Mucosa of descending colon (tissue), 3 donors: ENCODE measurements around the gene S100PBP. TPM values are rescaled to one million over a fixed set of nuclear protein-coding genes. Genes with fewer than 3 reads are reported as not detected.
A peak's percentile ranks its signal among the peaks of the same experiment; 100 is the strongest.

Experiments used
- ATAC-seq: fragments of 200-7000 bp; cut with Tn5 transposase; one replicate; pipeline ENCODE4 v1.9.1; 2020; ENCODE audit warnings: mild to moderate bottlenecking, moderate library complexity
- DNase-seq, 3 donors: peaks; one replicate each; pipeline ENCODE4 v3.0.0-alpha.2; 2020
- H3K36me3 ChIP-seq: fragments of 200-600 bp; one replicate; pipeline ENCODE4 v1.8.0; 2021; ENCODE audit warnings: low read depth, mild to moderate bottlenecking
- H3K4me1 ChIP-seq: fragments of 200-600 bp; one replicate; pipeline ENCODE4 v1.8.0; 2021; ENCODE audit warnings: low read depth, mild to moderate bottlenecking
- H3K4me3 ChIP-seq: fragments of 200-600 bp; one replicate; pipeline ENCODE4 v1.8.0; 2021; ENCODE audit warnings: mild to moderate bottlenecking
- H3K9me3 ChIP-seq: fragments of 200-600 bp; one replicate; pipeline ENCODE4 v1.8.0; 2021; ENCODE audit warnings: mild to moderate bottlenecking
- CTCF ChIP-seq: fragments of 200-600 bp; IDR thresholded peaks from one replicate; pipeline ENCODE4 v1.8.0; 2022; ENCODE audit warnings: antibody characterized with exemption, mild to moderate bottlenecking
- intact Hi-C, 2 donors: fragments of 100-400 bp; cut with DNase I in 1 of 2; cut with micrococcal nuclease in 1 of 2; formaldehyde crosslinking; loops; one replicate each; pipeline versions ENCODE4 v1.11.0 to v1.11.1; 2022; cut with DNase I, micrococcal nuclease
- total RNA-seq, 3 donors: library from RNA; stranded (reverse); fragmentation: NEBNext Ultra II Directional in 2 of 3; extraction: Animal tissue kit (Norgen Biotek cat#: 25700) in 2 of 3; gene quantifications; one replicate each; pipeline versions ENCODE4 v1.2.1 to v1.2.4, GENCODE V29; 2021 to 2023
- donor health status: DM: no; HTN: no; CAD: no; lungs with moderate emphysema.
- donor health status: DM: no; HTN: no; CAD: no.
- donor health status: DM: no; HTN: yes; CAD: no.

Gene S100PBP
- total RNA-seq, 3 donors from 2014 or later = 23.7 to 38.8 (median 31.0) TPM

- Histone ChIP-seq H3K4me3 (no peak overlapping the region), H3K9me3 (no peaks in the 10 kb centered on the region), H3K36me3 (no peaks in the 10 kb centered on the region), H3K4me1 (peaks cover 5% of the 10 kb centered on the region)
- intact Hi-C loops = loop anchor here (5.0 kb wide), 2 partner anchors 54 to 59 kb away; no protein-coding TSS in a partner anchor
- ATAC-seq = no peak
- DNase-seq = peak in 1 of 3 donors; percentile 47
- no peak for TF ChIP-seq CTCF
Measured at GRCh38 chr1:32770741-32771548, 46.5 kb upstream of the S100PBP start.

- no peak for TF ChIP-seq CTCF
- Histone ChIP-seq H3K4me1 (peaks cover 4% of the 10 kb centered on the region), H3K36me3 (no peaks in the 10 kb centered on the region), H3K4me3 (no peak overlapping the region), H3K9me3 (no peaks in the 10 kb centered on the region)
- DNase-seq (peak in 1 of 3 donors; percentile 53), ATAC-seq (no peak)
- intact Hi-C loops = loop anchor here (5.0 kb wide), 2 partner anchors 54 to 59 kb away; no protein-coding TSS in a partner anchor
Measured at GRCh38 chr1:32771561-32772280, 45.7 kb upstream of the S100PBP start.

- H3K4me1 ChIP-seq = no peaks in the 10 kb centered on the region
- no peak for ATAC-seq
- no peak for DNase-seq
- intact Hi-C loops = loop anchor here (5.0 kb wide), 2 partner anchors 55 to 60 kb away; no protein-coding TSS in a partner anchor
- H3K36me3 ChIP-seq = no peaks in the 10 kb centered on the region
- H3K4me3 ChIP-seq = no peak overlapping the region
- no peaks in the 10 kb centered on the region for H3K9me3 ChIP-seq
- TF ChIP-seq CTCF = no peak
Measured at GRCh38 chr1:32772281-32773017, 45.0 kb upstream of the S100PBP start.

- peak; percentile 87 for ATAC-seq
- intact Hi-C loops = loop anchor here (5.0 kb wide), 2 partner anchors 56 to 61 kb away; no protein-coding TSS in a partner anchor
Measured at GRCh38 chr1:32773018-32773763, 44.3 kb upstream of the S100PBP start.

More at GRCh38 chr1:32773018-32773763, 44.3 kb upstream of the S100PBP start:
- H3K9me3 ChIP-seq = no peaks in the 10 kb centered on the region
- no peak overlapping the region for H3K4me3 ChIP-seq
- DNase-seq = peak; percentile 82 to 92 (median 90)
- peak; percentile 83 for TF ChIP-seq CTCF
- no peaks in the 10 kb centered on the region for H3K4me1 ChIP-seq
- no peaks in the 10 kb centered on the region for H3K36me3 ChIP-seq
